ENCODE data around the gene ANKRD50. TPM values are rescaled to one million over a fixed set of nuclear protein-coding genes. Genes with fewer than 3 reads are reported as not detected.

The ANKRD50 gene
- total RNA-seq, 1 donor from 2014 or later: 29.4 TPM

DNA sequence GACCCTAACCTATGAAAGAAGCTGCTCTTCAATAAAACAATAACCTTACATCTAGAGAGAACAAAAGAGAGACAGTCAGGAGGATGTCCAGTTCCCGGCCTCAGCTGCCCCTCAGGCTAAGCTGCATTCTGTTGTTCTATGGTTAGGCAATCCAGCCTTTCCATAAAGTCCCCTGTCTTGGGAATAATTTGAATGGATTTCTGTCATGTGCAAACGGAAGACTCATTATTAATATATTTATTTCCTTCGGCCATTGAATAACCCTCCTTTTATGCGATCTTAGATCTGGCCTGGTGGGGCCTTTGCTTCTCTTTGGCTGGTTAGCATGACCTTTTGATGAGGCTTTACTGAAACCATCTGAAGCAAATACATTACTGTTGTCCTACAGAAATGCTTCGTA is 80.1 kb downstream of the ANKRD50 start:
- Mint-ChIP-seq H3K4me1 (ENCODE audit: low read depth, unreplicated experiment) (peaks cover 11% of the 10 kb centered on the region), H3K9me3 (ENCODE audit: unreplicated experiment) (no peaks in the 10 kb centered on the region), H3K27ac (ENCODE audit: unreplicated experiment) (peak overlapping the region; percentile 41), H3K36me3 (ENCODE audit: low read depth, unreplicated experiment) (peaks cover 2% of the 10 kb centered on the region), H3K27me3 (ENCODE audit: low read depth, unreplicated experiment) (no peaks in the 10 kb centered on the region), H3K4me3 (ENCODE audit: unreplicated experiment) (no peak overlapping the region)
- no peaks in the 10 kb centered on the region for H3K9me3 ChIP-seq (ENCODE audit: insufficient read depth, low read depth, low read length)
- no peaks in the 10 kb centered on the region for H3K79me2 ChIP-seq (ENCODE audit: insufficient read depth, low read length)
- H3K27me3 ChIP-seq (ENCODE audit: insufficient read depth, low read length): no peaks in the 10 kb centered on the region
- H3K4me3 ChIP-seq (ENCODE audit: insufficient read depth, low read depth, low read length): no peak overlapping the region
- H4K20me1 ChIP-seq (ENCODE audit: insufficient read depth, low read length): no peaks in the 10 kb centered on the region
- H3K27ac ChIP-seq (ENCODE audit: low read depth, low read length): no peak overlapping the region
- H3K4me2 ChIP-seq (ENCODE audit: low read length): no peak overlapping the region
- no peak overlapping the region for H2AFZ ChIP-seq (ENCODE audit: low read depth, low read length)
- no peaks in the 10 kb centered on the region for H3K36me3 ChIP-seq (ENCODE audit: insufficient read depth, low read length)
- DNase-seq (ENCODE audit: low read depth) (no peak), FAIRE-seq (no peak)
- H3K9ac ChIP-seq (ENCODE audit: low read length): no peak overlapping the region
- peaks cover 7% of the 10 kb centered on the region for H3K4me1 ChIP-seq (ENCODE audit: insufficient read depth, low read length)
- TF ChIP-seq, protein P1, sequence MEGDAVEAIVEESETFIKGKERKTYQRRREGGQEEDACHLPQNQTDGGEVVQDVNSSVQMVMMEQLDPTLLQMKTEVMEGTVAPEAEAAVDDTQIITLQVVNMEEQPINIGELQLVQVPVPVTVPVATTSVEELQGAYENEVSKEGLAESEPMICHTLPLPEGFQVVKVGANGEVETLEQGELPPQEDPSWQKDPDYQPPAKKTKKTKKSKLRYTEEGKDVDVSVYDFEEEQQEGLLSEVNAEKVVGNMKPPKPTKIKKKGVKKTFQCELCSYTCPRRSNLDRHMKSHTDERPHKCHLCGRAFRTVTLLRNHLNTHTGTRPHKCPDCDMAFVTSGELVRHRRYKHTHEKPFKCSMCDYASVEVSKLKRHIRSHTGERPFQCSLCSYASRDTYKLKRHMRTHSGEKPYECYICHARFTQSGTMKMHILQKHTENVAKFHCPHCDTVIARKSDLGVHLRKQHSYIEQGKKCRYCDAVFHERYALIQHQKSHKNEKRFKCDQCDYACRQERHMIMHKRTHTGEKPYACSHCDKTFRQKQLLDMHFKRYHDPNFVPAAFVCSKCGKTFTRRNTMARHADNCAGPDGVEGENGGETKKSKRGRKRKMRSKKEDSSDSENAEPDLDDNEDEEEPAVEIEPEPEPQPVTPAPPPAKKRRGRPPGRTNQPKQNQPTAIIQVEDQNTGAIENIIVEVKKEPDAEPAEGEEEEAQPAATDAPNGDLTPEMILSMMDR (IDR thresholded peaks at IDR 0.05; ENCODE audit: insufficient read depth, low read depth, low read length): no peak
- no peak for TF ChIP-seq EZH2 (IDR thresholded peaks at IDR 0.05; ENCODE audit: insufficient read depth, low read length)

DNA sequence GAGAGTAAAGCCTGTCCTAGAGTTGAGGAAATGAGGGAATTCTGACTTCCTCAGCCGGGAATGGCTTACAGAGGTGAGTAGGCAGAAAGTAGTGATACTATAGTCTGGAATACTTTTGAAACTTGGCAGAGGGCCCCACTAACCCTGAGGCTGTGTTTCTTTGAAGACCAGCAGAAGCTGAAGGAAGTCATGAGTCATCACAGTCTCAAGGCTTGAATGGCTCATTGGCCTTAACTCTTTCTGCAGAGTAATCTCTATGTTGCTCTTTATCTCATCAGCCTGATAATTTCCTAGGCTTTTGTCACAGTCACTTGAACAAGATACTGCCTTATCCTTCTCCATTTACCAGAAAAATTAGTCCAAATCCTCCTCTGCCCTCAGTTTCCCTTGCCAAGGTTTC is 80.8 kb downstream of the ANKRD50 start:
- H3K4me3 ChIP-seq (ENCODE audit: insufficient read depth, low read depth, low read length): no peak overlapping the region
- H3K27ac ChIP-seq (ENCODE audit: low read depth, low read length): peak overlapping the region; percentile 6
- H3K4me1 Mint-ChIP-seq (ENCODE audit: low read depth, unreplicated experiment): peaks cover 9% of the 10 kb centered on the region
- peaks cover 7% of the 10 kb centered on the region for H3K4me1 ChIP-seq (ENCODE audit: insufficient read depth, low read length)
- H3K27me3 ChIP-seq (ENCODE audit: insufficient read depth, low read length): no peaks in the 10 kb centered on the region
- no peaks in the 10 kb centered on the region for H3K79me2 ChIP-seq (ENCODE audit: insufficient read depth, low read length)
- H3K9ac ChIP-seq (ENCODE audit: low read length): no peak overlapping the region
- no peaks in the 10 kb centered on the region for H3K27me3 Mint-ChIP-seq (ENCODE audit: low read depth, unreplicated experiment)
- no peaks in the 10 kb centered on the region for H3K9me3 ChIP-seq (ENCODE audit: insufficient read depth, low read depth, low read length)
- no peak overlapping the region for H2AFZ ChIP-seq (ENCODE audit: low read depth, low read length)
- DNase-seq (ENCODE audit: low read depth) (peak; percentile 98), FAIRE-seq (peak; percentile 98)
- no peaks in the 10 kb centered on the region for H3K36me3 ChIP-seq (ENCODE audit: insufficient read depth, low read length)
- H3K9me3 Mint-ChIP-seq (ENCODE audit: unreplicated experiment): no peaks in the 10 kb centered on the region
- H3K4me2 ChIP-seq (ENCODE audit: low read length): peak overlapping the region; percentile 36
- H3K36me3 Mint-ChIP-seq (ENCODE audit: low read depth, unreplicated experiment): peaks cover 2% of the 10 kb centered on the region
- no peaks in the 10 kb centered on the region for H4K20me1 ChIP-seq (ENCODE audit: insufficient read depth, low read length)
- peak overlapping the region; percentile 41 for H3K27ac Mint-ChIP-seq (ENCODE audit: unreplicated experiment)
- TF ChIP-seq, protein P1 (IDR thresholded peaks at IDR 0.05; ENCODE audit: insufficient read depth, low read depth, low read length): no peak
- no peak for TF ChIP-seq EZH2 (IDR thresholded peaks at IDR 0.05; ENCODE audit: insufficient read depth, low read length)
- H3K4me3 Mint-ChIP-seq (ENCODE audit: unreplicated experiment): peak overlapping the region; percentile 18

DNA sequence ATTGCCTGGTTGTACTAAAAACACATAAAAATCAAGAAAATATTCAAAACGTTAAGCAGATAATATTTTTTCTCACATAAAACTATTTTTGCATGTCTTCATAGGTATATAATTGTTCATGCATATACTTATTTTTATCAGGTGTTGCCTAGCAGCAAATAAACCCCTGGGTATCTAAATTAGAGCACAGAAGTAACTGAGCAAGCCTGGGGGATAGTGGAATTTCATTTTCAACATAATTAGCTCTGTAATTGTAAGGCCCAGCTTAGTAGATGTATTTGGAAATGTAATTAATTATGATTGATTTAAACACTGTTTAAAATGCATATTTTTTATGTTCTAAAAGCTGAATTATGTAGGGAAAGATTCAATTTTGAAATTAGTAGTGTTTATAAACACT is 82.9 kb downstream of the ANKRD50 start:
- H3K36me3 Mint-ChIP-seq (ENCODE audit: low read depth, unreplicated experiment): peaks cover 6% of the 10 kb centered on the region
- no peak for FAIRE-seq
- Histone ChIP-seq H3K79me2 (ENCODE audit: insufficient read depth, low read length) (no peaks in the 10 kb centered on the region), H3K9ac (ENCODE audit: low read length) (no peak overlapping the region), H3K4me2 (ENCODE audit: low read length) (no peak overlapping the region), H3K4me1 (ENCODE audit: insufficient read depth, low read length) (peaks cover 7% of the 10 kb centered on the region), H2AFZ (ENCODE audit: low read depth, low read length) (no peak overlapping the region), H3K27ac (ENCODE audit: low read depth, low read length) (no peak overlapping the region), H3K4me3 (ENCODE audit: insufficient read depth, low read depth, low read length) (no peak overlapping the region), H3K36me3 (ENCODE audit: insufficient read depth, low read length) (no peaks in the 10 kb centered on the region), H3K9me3 (ENCODE audit: insufficient read depth, low read depth, low read length) (no peaks in the 10 kb centered on the region), H4K20me1 (ENCODE audit: insufficient read depth, low read length) (no peaks in the 10 kb centered on the region), H3K27me3 (ENCODE audit: insufficient read depth, low read length) (no peaks in the 10 kb centered on the region)
- H3K4me3 Mint-ChIP-seq (ENCODE audit: unreplicated experiment): no peak overlapping the region
- TF ChIP-seq EZH2 (IDR thresholded peaks at IDR 0.05; ENCODE audit: insufficient read depth, low read length): no peak
- TF ChIP-seq, protein P1 (IDR thresholded peaks at IDR 0.05; ENCODE audit: insufficient read depth, low read depth, low read length): no peak
- H3K9me3 Mint-ChIP-seq (ENCODE audit: unreplicated experiment): no peaks in the 10 kb centered on the region
- DNase-seq (ENCODE audit: low read depth): no peak
- no peaks in the 10 kb centered on the region for H3K27me3 Mint-ChIP-seq (ENCODE audit: low read depth, unreplicated experiment)
- no peak overlapping the region for H3K27ac Mint-ChIP-seq (ENCODE audit: unreplicated experiment)
- peaks cover 9% of the 10 kb centered on the region for H3K4me1 Mint-ChIP-seq (ENCODE audit: low read depth, unreplicated experiment)
